SK-N-MC (cell line): ENCODE measurements around the gene ABR.

Source experiments
- EZH2 ChIP-seq: fragments of 200-600 bp; sonication (generic); IDR thresholded peaks from one replicate; pipeline ENCODE4 v1.6.1; 2017; ENCODE audit warnings: antibody characterized with exemption
- FOXP2 ChIP-seq: optimal IDR thresholded peaks from 2 replicates; pipeline ENCODE3; 2011; ENCODE audit warnings: mild to moderate bottlenecking, moderate library complexity; ENCODE audit not compliant: insufficient read depth; ENCODE audit errors: extremely low read length, control extremely low read depth
- POLR2AphosphoS5 ChIP-seq: IDR thresholded peaks from 2 replicates; pipeline ENCODE4 v1.6.1; 2012; ENCODE audit warnings: mild to moderate bottlenecking, low read depth, low read length, borderline replicate concordance

- no peak for TF ChIP-seq EZH2
- no peak for TF ChIP-seq POLR2AphosphoS5
- no peak for TF ChIP-seq FOXP2
Measured at GRCh38 chr17:967122-967521, 212.7 kb downstream of the ABR start.
